Prostate gland (tissue), 2 donors: ENCODE results near the gene ADGRG3. TPM values are rescaled to one million over a fixed set of nuclear protein-coding genes. Genes with fewer than 3 reads are reported as not detected.

Source experiments
- DNase-seq: peaks from one replicate; pipeline ENCODE4 v3.0.0-alpha.2; 2019; ENCODE audit warnings: low spot score
- H3K27ac ChIP-seq, 2 donors: fragments of 200-600 bp; sonication (generic); 2 replicates each; pipeline ENCODE4 v1.5.1; 2017 to 2019
- H3K27me3 ChIP-seq: fragments of 200-600 bp; sonication (generic); replicated peaks from 2 replicates; pipeline ENCODE4 v1.5.1; 2019; ENCODE audit not compliant: insufficient read depth
- H3K36me3 ChIP-seq, 2 donors: fragments of 200-600 bp; sonication (generic); 1 replicate in 1 of 2; 2 replicates in 1 of 2; pipeline versions ENCODE4 v1.5.1 to v1.8.1; 2017 to 2019
- H3K4me1 ChIP-seq: fragments of 200-600 bp; sonication (generic); replicated peaks from 2 replicates; pipeline ENCODE4 v1.5.1; 2019
- H3K4me3 ChIP-seq, 2 donors: fragments of 200-600 bp; sonication (generic); 2 replicates each; pipeline ENCODE4 v1.5.1; 2017 to 2019
- H3K9me3 ChIP-seq: fragments of 200-600 bp; sonication (generic); 2 replicates; pipeline ENCODE4 v1.5.1; 2017
- CTCF ChIP-seq, 4 experiments: fragments of 200-600 bp in 2 of 4; fragments of 450-650 bp in 2 of 4; sonication (generic) in 2 of 4; IDR thresholded peaks; 1 replicate in 3 of 4; 2 replicates in 1 of 4; pipeline ENCODE4 v1.5.1; 2016 to 2019; ENCODE audit warnings: antibody characterized with exemption in 4 of 4, mild to moderate bottlenecking in 2 of 4, moderate library complexity in 2 of 4
- POLR2A ChIP-seq: fragments of 450-650 bp; IDR thresholded peaks from one replicate; pipeline ENCODE4 v1.6.1; 2016; ENCODE audit warnings: antibody characterized with exemption, mild to moderate bottlenecking
- POLR2AphosphoS5 ChIP-seq: sonication (generic); formaldehyde crosslinking; IDR thresholded peaks from one replicate; pipeline ENCODE4 v1.6.1; 2017; ENCODE audit warnings: antibody characterized with exemption
- WGBS: methylation state at CpG from one replicate; pipeline ENCODE4 v1.1.5; 2018; 5-methylcytosine and 5-hydroxymethylcytosine counted together
- intact Hi-C: fragments of 100-400 bp; cut with DNase I; formaldehyde crosslinking; loops from one replicate; pipeline ENCODE4 v1.14.2; 2022
- total RNA-seq, 2 donors: library from RNA; depleted of rRNA; stranded (reverse); fragments of >200 nt; gene quantifications; one replicate each; pipeline ENCODE4 v1.1.0, GENCODE V29; 2016

ADGRG3 gene
- total RNA-seq, 2 donors from 2014 or later, result not detected

DNA sequence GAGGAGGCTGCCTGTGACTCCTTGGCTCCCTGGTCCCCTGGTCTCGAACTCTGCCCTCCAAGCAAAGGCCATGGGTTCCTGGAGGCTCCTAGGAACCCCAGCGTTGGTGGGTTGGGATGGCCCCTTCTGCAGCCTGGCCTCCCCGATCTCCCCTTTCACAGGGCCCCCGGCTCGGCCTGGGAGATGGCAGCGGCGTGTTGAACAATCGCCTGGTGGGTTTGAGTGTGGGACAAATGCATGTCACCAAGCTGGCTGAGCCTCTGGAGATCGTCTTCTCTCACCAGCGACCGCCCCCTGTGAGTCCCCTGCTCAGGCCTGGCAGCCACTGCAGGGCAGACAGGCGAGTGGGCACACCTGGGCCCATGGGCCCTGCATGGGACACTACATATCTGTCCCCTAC lies 10.9 kb downstream of the ADGRG3 start:
- Histone ChIP-seq H3K36me3 (no peaks in the 10 kb centered on the region), H3K27me3 (no peaks in the 10 kb centered on the region), H3K9me3 (no peaks in the 10 kb centered on the region), H3K4me1 (no peaks in the 10 kb centered on the region), H3K27ac (no peak overlapping the region), H3K4me3 (no peak overlapping the region)
- WGBS, result 84% methylated on average over 12 of the region's 12 CpGs
- intact Hi-C loops, result no loop called here
- TF ChIP-seq POLR2A (no peak), POLR2AphosphoS5 (no peak), CTCF (IDR thresholded peaks at IDR 0.05) (no peak)
- DNase-seq, result no peak

- Histone ChIP-seq H3K36me3 (no peaks in the 10 kb centered on the region), H3K4me3 (no peak overlapping the region), H3K27ac (no peak overlapping the region), H3K9me3 (no peaks in the 10 kb centered on the region), H3K27me3 (no peaks in the 10 kb centered on the region), H3K4me1 (no peaks in the 10 kb centered on the region)
- no peak for DNase-seq
- intact Hi-C loops, result no loop called here
- no peak for TF ChIP-seq CTCF (IDR thresholded peaks at IDR 0.05)
- no peak for TF ChIP-seq POLR2A
- WGBS, result 88% methylated on average over 7 of the region's 7 CpGs
These were observed 11.8 kb downstream of the ADGRG3 start for GRCh38 chr16:57679767-57680482.

DNA sequence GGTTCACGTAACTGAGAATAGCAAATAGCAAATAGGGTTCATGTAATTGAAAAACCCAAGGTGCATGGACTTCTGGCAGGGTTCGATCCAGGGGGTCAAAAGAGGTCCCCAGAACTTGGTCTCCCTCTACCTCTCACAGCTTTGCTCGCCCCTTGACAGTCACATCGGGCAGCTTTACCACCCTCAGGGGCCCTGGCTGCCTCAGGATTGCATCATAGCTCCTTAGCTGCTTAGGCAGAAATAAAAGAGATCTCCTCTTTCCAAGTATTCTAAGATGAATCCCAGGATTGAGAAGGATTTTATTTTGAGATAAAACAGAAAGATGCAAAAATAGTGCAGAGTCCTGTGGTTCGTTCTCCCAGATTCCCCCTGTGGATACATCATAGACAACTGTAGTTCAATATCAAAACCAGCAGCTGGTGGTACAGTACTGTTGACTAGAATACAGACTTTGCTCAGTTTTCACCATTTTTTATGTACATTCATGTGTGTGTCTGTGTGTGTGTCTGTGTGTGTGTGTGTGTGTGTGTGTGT lies 12.8 kb downstream of the ADGRG3 start:
- intact Hi-C loops, result no loop called here
- Histone ChIP-seq H3K9me3 (no peaks in the 10 kb centered on the region), H3K36me3 (no peaks in the 10 kb centered on the region), H3K4me3 (no peak overlapping the region), H3K27ac (no peak overlapping the region), H3K4me1 (no peaks in the 10 kb centered on the region), H3K27me3 (no peaks in the 10 kb centered on the region)
- 88% methylated on average over 5 of the region's 5 CpGs for WGBS
- TF ChIP-seq CTCF (IDR thresholded peaks at IDR 0.05) (no peak), POLR2A (no peak), POLR2AphosphoS5 (no peak)
- DNase-seq, result no peak

GRCh38 chr16:57681950-57682728 lies 14.0 kb downstream of the ADGRG3 start:
- no peak overlapping the region for H3K27ac ChIP-seq
- H3K4me1 ChIP-seq, result no peaks in the 10 kb centered on the region
- no peaks in the 10 kb centered on the region for H3K36me3 ChIP-seq
- no peaks in the 10 kb centered on the region for H3K9me3 ChIP-seq
- 93% methylated on average over 13 of the region's 13 CpGs for WGBS
- H3K4me3 ChIP-seq, result no peak overlapping the region
- no peak for TF ChIP-seq POLR2AphosphoS5
- TF ChIP-seq CTCF (IDR thresholded peaks at IDR 0.05), result no peak
- no peak for TF ChIP-seq POLR2A
- no peaks in the 10 kb centered on the region for H3K27me3 ChIP-seq
- intact Hi-C loops, result no loop called here
- DNase-seq, result no peak
